ENCODE measurements around the gene ARHGAP15. TPM values are rescaled to one million over a fixed set of nuclear protein-coding genes. Genes with fewer than 3 reads are reported as not detected.

ARHGAP15 gene
- total and polyA plus RNA-seq, 3 experiments from 2014 or later = 41.3 to 328 (median 41.4) TPM

DNA sequence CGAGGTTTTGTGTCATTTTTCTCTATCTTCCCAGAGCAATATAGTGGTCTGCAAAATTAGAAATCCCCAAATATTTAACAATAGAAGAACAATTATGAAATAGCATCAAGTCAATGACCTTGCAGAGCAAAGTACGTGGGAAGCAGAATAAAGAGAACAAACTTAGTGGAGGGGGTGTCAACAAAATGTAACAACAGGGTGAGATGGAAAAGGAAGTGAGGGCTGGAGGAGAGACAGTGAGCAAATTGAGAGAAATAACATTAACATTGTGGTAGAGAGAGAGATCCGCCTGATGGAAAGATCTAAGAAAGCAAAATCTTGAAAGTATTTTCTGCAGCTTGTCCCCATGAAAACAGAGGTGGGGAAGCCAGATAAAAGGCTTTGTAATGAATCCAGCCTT lies 23.4 kb downstream of the ARHGAP15 start:
- Histone ChIP-seq H3K36me3 (ENCODE audit: insufficient read depth, low read length) (no peaks in the 10 kb centered on the region), H3K4me1 (ENCODE audit: insufficient read depth, low read length) (peaks cover 95% of the 10 kb centered on the region), H3K9me3 (ENCODE audit: low read length) (no peaks in the 10 kb centered on the region), H3K27me3 (ENCODE audit: insufficient read depth, low read length, poor library complexity, severe bottlenecking) (no peaks in the 10 kb centered on the region), H3K4me3 (ENCODE audit: low read length) (no peak overlapping the region), H3K27ac (ENCODE audit: low read depth, low read length) (no peak overlapping the region)
- CTCF ChIA-PET = no interaction called here
- Mint-ChIP-seq H3K36me3 (peaks cover 0 to 25% (median 14%) of the 10 kb centered on the region in 3 donors), H3K4me1 (peaks cover 86 to 95% (median 93%) of the 10 kb centered on the region in 3 donors), H3K9me3 (no peaks in the 10 kb centered on the region), H3K27me3 (no peaks in the 10 kb centered on the region), H3K4me3 (peak overlapping the region in 5 of 7 donors; percentile 9 to 62 (median 39)), H3K27ac (peak overlapping the region in 7 of 8 donors; percentile 37 to 80 (median 70))
- POLR2A ChIA-PET = no interaction called here
- peak in 1 of 5 donors; percentile 33 for DNase-seq

DNA sequence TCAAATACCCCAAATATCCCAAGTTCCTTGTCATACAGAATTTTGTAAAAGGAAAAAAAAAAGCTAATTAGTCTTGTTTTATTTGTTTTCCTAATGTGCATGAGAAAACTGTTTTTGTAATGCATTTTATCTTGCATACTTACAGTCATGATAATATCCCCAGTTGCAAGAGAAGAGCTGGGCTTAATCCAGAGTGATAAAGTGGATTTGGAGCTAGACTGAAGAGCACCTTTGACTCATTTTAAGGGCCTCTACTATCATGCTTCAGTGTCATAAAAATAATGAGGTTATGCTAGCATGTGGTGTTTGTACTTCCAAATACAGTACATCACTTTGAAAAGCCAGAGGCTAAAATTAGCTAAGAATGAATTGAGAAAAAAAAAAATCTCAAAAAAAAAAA lies 26.4 kb downstream of the ARHGAP15 start:
- peak overlapping the region; percentile 10 to 91 (median 54) for H3K27ac Mint-ChIP-seq
- no peaks in the 10 kb centered on the region for H3K9me3 Mint-ChIP-seq
- ChIA-PET POLR2A (interaction anchor here (0.6 kb wide), 2 partner anchors 21 to 24 kb away, joined by 3 read pairs; no protein-coding TSS in a partner anchor), CTCF (interaction anchor here (1.4 to 2.7 kb wide), 3 partner anchors 44 to 103 kb away, joined by 3 to 22 read pairs (median 4); no protein-coding TSS in a partner anchor)
- no peaks in the 10 kb centered on the region for H3K9me3 ChIP-seq (ENCODE audit: low read length)
- no peaks in the 10 kb centered on the region for H3K27me3 Mint-ChIP-seq
- peaks cover 91% of the 10 kb centered on the region for H3K4me1 ChIP-seq (ENCODE audit: insufficient read depth, low read length)
- no peak for DNase-seq
- no peaks in the 10 kb centered on the region for H3K27me3 ChIP-seq (ENCODE audit: insufficient read depth, low read length, poor library complexity, severe bottlenecking)
- peak overlapping the region in 1 of 7 donors; percentile 55 for H3K4me3 Mint-ChIP-seq
- H3K36me3 ChIP-seq (ENCODE audit: insufficient read depth, low read length) = no peaks in the 10 kb centered on the region
- no peak overlapping the region for H3K27ac ChIP-seq (ENCODE audit: low read depth, low read length)
- H3K4me1 Mint-ChIP-seq = peaks cover 82 to 92% (median 91%) of the 10 kb centered on the region in 3 donors
- H3K36me3 Mint-ChIP-seq = peaks cover 0 to 35% (median 11%) of the 10 kb centered on the region in 3 donors
- no peak overlapping the region for H3K4me3 ChIP-seq (ENCODE audit: low read length)

DNA sequence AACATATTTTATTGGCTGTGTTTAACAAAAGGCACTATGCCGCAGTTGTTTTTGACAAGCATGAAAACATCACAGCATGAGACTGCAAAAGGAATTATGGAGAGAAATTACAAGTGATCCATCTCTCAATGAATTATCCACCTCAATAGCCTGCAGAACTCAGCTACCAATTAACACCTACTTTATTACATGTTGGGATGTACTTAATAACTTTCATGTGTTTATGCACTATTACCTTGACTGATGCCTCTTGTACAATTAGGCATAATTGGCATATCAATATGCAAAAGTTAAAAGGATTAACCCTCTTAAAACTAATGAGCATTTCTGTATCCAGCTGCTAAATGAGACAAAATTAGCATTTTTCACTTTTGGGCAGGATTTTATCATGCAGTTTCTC lies 27.8 kb downstream of the ARHGAP15 start:
- H3K4me3 ChIP-seq (ENCODE audit: low read length) = no peak overlapping the region
- no peak overlapping the region for H3K4me3 Mint-ChIP-seq
- H3K27me3 Mint-ChIP-seq = no peaks in the 10 kb centered on the region
- peaks cover 5% of the 10 kb centered on the region for H3K36me3 ChIP-seq (ENCODE audit: insufficient read depth, low read length)
- H3K4me1 ChIP-seq (ENCODE audit: insufficient read depth, low read length) = peaks cover 89% of the 10 kb centered on the region
- no peaks in the 10 kb centered on the region for H3K27me3 ChIP-seq (ENCODE audit: insufficient read depth, low read length, poor library complexity, severe bottlenecking)
- CTCF ChIA-PET = interaction anchor here (1.1 to 2.7 kb wide), 5 partner anchors 19 to 102 kb away, joined by 3 to 22 read pairs (median 3); no protein-coding TSS in a partner anchor
- H3K9me3 ChIP-seq (ENCODE audit: low read length) = no peaks in the 10 kb centered on the region
- H3K27ac Mint-ChIP-seq = peak overlapping the region in 7 of 8 donors; percentile 3 to 86 (median 32)
- POLR2A ChIA-PET = no interaction called here
- no peak overlapping the region for H3K27ac ChIP-seq (ENCODE audit: low read depth, low read length)
- H3K9me3 Mint-ChIP-seq = no peaks in the 10 kb centered on the region
- peaks cover 83 to 92% (median 91%) of the 10 kb centered on the region in 3 donors for H3K4me1 Mint-ChIP-seq
- no peak for DNase-seq
- H3K36me3 Mint-ChIP-seq = peaks cover 0 to 42% (median 13%) of the 10 kb centered on the region in 3 donors

DNA sequence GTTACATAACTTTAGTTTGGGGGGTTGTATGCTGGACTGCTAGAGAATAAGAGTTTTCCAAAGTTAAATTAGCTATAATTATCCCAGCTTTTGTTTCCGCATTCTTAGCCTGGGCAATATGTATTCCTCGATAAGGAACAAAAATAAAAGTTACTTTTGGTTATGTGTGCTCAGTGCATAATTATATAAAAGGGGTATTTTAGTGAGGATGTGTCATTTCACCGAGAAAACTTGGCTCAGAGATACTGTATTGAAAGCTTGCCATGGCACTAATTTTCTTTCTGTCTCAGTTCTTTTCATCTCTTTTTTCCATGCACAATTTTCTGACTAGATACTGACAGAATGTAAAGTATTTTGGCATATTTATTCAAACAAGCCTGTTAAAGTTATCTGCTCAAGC lies 28.2 kb downstream of the ARHGAP15 start:
- peak overlapping the region in 2 of 7 donors; percentile 2 for H3K4me3 Mint-ChIP-seq
- Histone ChIP-seq H3K4me1 (ENCODE audit: insufficient read depth, low read length) (peaks cover 89% of the 10 kb centered on the region), H3K9me3 (ENCODE audit: low read length) (no peaks in the 10 kb centered on the region), H3K27me3 (ENCODE audit: insufficient read depth, low read length, poor library complexity, severe bottlenecking) (no peaks in the 10 kb centered on the region), H3K4me3 (ENCODE audit: low read length) (no peak overlapping the region), H3K27ac (ENCODE audit: low read depth, low read length) (no peak overlapping the region), H3K36me3 (ENCODE audit: insufficient read depth, low read length) (peaks cover 5% of the 10 kb centered on the region)
- H3K9me3 Mint-ChIP-seq = no peaks in the 10 kb centered on the region
- peaks cover 83 to 92% (median 91%) of the 10 kb centered on the region in 3 donors for H3K4me1 Mint-ChIP-seq
- ChIA-PET POLR2A (no interaction called here), CTCF (interaction anchor here (1.1 to 2.7 kb wide), 6 partner anchors 8 to 101 kb away, joined by 3 to 22 read pairs (median 4); no protein-coding TSS in a partner anchor)
- H3K27me3 Mint-ChIP-seq = no peaks in the 10 kb centered on the region
- no peak for DNase-seq
- peaks cover 0 to 46% (median 15%) of the 10 kb centered on the region in 3 donors for H3K36me3 Mint-ChIP-seq
- H3K27ac Mint-ChIP-seq = peak overlapping the region; percentile 3 to 86 (median 36)

DNA sequence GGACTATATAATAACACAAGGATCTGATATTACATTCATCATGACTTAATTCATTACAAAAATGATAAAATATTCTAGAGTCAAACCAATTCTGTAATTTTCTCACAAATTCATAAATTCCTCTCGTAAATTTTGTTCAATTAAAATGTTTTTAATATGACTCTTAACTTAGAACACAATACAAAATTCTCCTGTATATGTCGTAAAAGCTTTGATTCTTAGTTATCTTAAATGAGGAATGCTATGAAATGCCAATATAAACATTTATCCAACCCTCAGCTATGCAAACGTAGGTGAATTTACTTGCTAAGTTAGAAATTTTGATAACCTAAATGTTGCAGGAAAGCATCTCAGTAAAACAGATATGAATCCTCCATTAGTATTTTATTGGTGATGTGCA lies 28.9 kb downstream of the ARHGAP15 start:
- Histone ChIP-seq H3K4me3 (ENCODE audit: low read length) (no peak overlapping the region), H3K9me3 (ENCODE audit: low read length) (no peaks in the 10 kb centered on the region), H3K4me1 (ENCODE audit: insufficient read depth, low read length) (peaks cover 86% of the 10 kb centered on the region), H3K27me3 (ENCODE audit: insufficient read depth, low read length, poor library complexity, severe bottlenecking) (no peaks in the 10 kb centered on the region), H3K36me3 (ENCODE audit: insufficient read depth, low read length) (peaks cover 9% of the 10 kb centered on the region), H3K27ac (ENCODE audit: low read depth, low read length) (no peak overlapping the region)
- no peaks in the 10 kb centered on the region for H3K27me3 Mint-ChIP-seq
- no peak for DNase-seq
- H3K9me3 Mint-ChIP-seq = no peaks in the 10 kb centered on the region
- H3K4me3 Mint-ChIP-seq = peak overlapping the region in 2 of 7 donors; percentile 6 to 20
- H3K36me3 Mint-ChIP-seq = peaks cover 0 to 49% (median 16%) of the 10 kb centered on the region in 3 donors
- peaks cover 83 to 92% (median 92%) of the 10 kb centered on the region in 3 donors for H3K4me1 Mint-ChIP-seq
- H3K27ac Mint-ChIP-seq = peak overlapping the region in 7 of 8 donors; percentile 61 to 89 (median 76)
- ChIA-PET CTCF (interaction anchor here (1.4 to 6.1 kb wide), 4 partner anchors 9 to 101 kb away, joined by 4 to 56 read pairs (median 14); no protein-coding TSS in a partner anchor), POLR2A (interaction anchor here (0.8 kb wide), 1 partner anchor 29 kb away, joined by 3 read pairs; the partner anchor contains the start of gene ARHGAP15)

DNA sequence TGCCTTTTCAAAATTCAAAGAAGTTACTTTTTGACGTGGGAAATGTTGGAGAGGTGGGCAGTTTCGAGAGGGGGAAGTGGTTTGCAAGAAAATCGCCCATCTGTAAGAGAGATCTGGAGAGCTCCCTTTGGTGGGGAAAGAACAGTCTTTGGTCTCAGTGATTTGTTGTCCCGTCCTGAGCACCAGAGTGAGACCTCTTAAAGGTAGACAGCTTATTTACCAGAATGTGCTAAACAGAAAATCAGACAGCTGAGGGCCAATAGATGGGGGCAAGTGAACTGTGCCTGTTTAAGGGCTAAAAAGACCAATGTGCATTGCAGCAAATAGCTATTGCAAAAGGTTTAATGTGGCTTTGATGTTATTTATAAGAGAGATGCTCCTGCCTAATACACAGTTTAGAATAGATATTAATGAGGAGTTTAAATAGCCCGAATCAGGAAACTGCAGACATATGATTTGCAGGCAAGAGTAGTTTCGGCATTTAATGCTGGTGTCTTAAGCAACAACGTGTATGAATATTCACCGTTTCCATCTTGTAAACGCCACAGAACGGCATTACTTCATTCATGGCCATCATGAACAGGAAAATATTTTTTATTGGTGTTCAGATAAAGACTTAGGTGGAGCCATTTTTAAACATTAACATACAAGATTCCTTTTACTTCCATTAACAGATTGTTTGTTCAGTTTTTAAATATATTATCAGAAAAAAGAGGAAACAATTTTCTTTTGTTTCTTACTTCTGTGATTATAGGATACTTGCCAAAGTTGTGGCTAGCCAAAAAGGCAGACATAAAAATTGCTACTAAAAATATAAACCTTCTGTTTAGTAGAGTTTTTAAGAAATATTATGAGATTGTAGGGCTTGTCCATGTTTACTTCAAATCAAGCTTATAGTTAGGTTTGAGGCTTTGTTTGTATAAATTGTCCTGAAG lies 29.6 kb downstream of the ARHGAP15 start:
- H3K4me1 Mint-ChIP-seq = peaks cover 86 to 96% (median 95%) of the 10 kb centered on the region in 3 donors
- CTCF ChIA-PET = interaction anchor here (1.3 to 6.1 kb wide), 4 partner anchors 10 to 125 kb away, joined by 4 to 56 read pairs (median 5); no protein-coding TSS in a partner anchor
- POLR2A ChIA-PET = interaction anchor here (0.8 kb wide), 1 partner anchor 30 kb away, joined by 3 read pairs; the partner anchor contains the start of gene ARHGAP15
- H3K27ac ChIP-seq (ENCODE audit: low read depth, low read length) = no peak overlapping the region
- peaks cover 0 to 53% (median 16%) of the 10 kb centered on the region in 3 donors for H3K36me3 Mint-ChIP-seq
- H3K9me3 Mint-ChIP-seq = no peaks in the 10 kb centered on the region
- no peak for DNase-seq
- no peaks in the 10 kb centered on the region for H3K27me3 ChIP-seq (ENCODE audit: insufficient read depth, low read length, poor library complexity, severe bottlenecking)
- H3K4me3 ChIP-seq (ENCODE audit: low read length) = no peak overlapping the region
- H3K4me1 ChIP-seq (ENCODE audit: insufficient read depth, low read length) = peaks cover 83% of the 10 kb centered on the region
- H3K27me3 Mint-ChIP-seq = no peaks in the 10 kb centered on the region
- H3K9me3 ChIP-seq (ENCODE audit: low read length) = no peaks in the 10 kb centered on the region
- H3K4me3 Mint-ChIP-seq = peak overlapping the region in 2 of 7 donors; percentile 6 to 20
- H3K36me3 ChIP-seq (ENCODE audit: insufficient read depth, low read length) = peaks cover 9% of the 10 kb centered on the region
- H3K27ac Mint-ChIP-seq = peak overlapping the region in 7 of 8 donors; percentile 67 to 89 (median 76)

DNA sequence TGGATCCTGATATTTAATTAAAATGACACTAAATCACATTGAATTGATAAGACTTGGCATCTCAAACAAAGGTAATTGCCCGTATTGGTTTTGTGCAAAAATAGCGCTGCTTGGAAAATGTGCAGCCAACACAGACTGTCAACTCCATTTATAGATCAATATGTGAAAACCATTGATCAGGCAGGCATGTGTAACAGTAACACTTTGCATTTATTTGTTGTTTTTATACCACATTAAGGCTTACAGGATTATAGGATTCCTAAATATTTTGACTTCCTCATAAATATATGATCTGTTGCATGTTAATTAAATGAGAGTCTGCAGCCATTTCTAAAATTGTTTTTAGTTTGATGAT lies 30.2 kb downstream of the ARHGAP15 start:
- Histone ChIP-seq H3K27ac (ENCODE audit: low read depth, low read length) (no peak overlapping the region), H3K4me3 (ENCODE audit: low read length) (no peak overlapping the region), H3K36me3 (ENCODE audit: insufficient read depth, low read length) (peaks cover 9% of the 10 kb centered on the region), H3K4me1 (ENCODE audit: insufficient read depth, low read length) (peaks cover 76% of the 10 kb centered on the region), H3K9me3 (ENCODE audit: low read length) (no peaks in the 10 kb centered on the region), H3K27me3 (ENCODE audit: insufficient read depth, low read length, poor library complexity, severe bottlenecking) (no peaks in the 10 kb centered on the region)
- DNase-seq = no peak
- Mint-ChIP-seq H3K36me3 (peaks cover 0 to 59% (median 18%) of the 10 kb centered on the region in 3 donors), H3K27ac (peak overlapping the region in 7 of 8 donors; percentile 44 to 91 (median 74)), H3K4me1 (peaks cover 85 to 96% (median 96%) of the 10 kb centered on the region in 3 donors), H3K9me3 (no peaks in the 10 kb centered on the region), H3K27me3 (no peaks in the 10 kb centered on the region), H3K4me3 (no peak overlapping the region)
- ChIA-PET POLR2A (no interaction called here), CTCF (interaction anchor here (1.3 to 6.1 kb wide), 4 partner anchors 29 to 124 kb away, joined by 4 to 56 read pairs (median 20); partner anchors contain the start of gene ARHGAP15)

All from CD8-positive, alpha-beta memory T cell (primary cell).